ENCODE results near the gene SEMA3C. TPM values are rescaled to one million over a fixed set of nuclear protein-coding genes. Genes with fewer than 3 reads are reported as not detected.

SEMA3C gene
- total and polyA plus RNA-seq, 2 experiments from 2014 or later: 34.8 to 134 TPM

- TF ChIP-seq CTCF (IDR thresholded peaks at IDR 0.05; ENCODE audit: poor library complexity) (no peak), EZH2phosphoT487 (IDR thresholded peaks at IDR 0.05; ENCODE audit: low read depth, severe bottlenecking, unreplicated experiment) (no peak), EZH2 (IDR thresholded peaks at IDR 0.05; ENCODE audit: borderline replicate concordance) (no peak)
- H3K27ac ChIP-seq: no peak overlapping the region
- H3K9me3 ChIP-seq (ENCODE audit: low read depth): no peaks in the 10 kb centered on the region
- peaks cover 17% of the 10 kb centered on the region for H3K4me1 ChIP-seq (ENCODE audit: insufficient read depth)
- no peak overlapping the region for H2AFZ ChIP-seq
- no peaks in the 10 kb centered on the region for H3K36me3 ChIP-seq (replicated peaks; ENCODE audit: insufficient read depth, low read depth)
- no peak overlapping the region for H3K4me3 ChIP-seq
- H3K27me3 ChIP-seq: no peaks in the 10 kb centered on the region
- WGBS (ENCODE audit: low lambda C conversion rate, missing lambda C conversion rate): 75% methylated on average over 5 of the region's 5 CpGs
- H3K9me2 ChIP-seq (replicated peaks; ENCODE audit: insufficient read depth): no peaks in the 10 kb centered on the region
- H4K20me1 ChIP-seq (ENCODE audit: insufficient read depth, poor library complexity, severe bottlenecking): no peaks in the 10 kb centered on the region
- H3K79me2 ChIP-seq: no peaks in the 10 kb centered on the region
- no peak for DNase-seq (ENCODE audit: low spot score)
- H3K4me2 ChIP-seq: no peak overlapping the region
These were observed 152.1 kb downstream of the SEMA3C start for GRCh38 chr7:80766724-80767123.

GRCh38 chr7:80764132-80764531, 154.7 kb downstream of the SEMA3C start:
- Histone ChIP-seq H3K27me3 (no peaks in the 10 kb centered on the region), H3K4me3 (no peak overlapping the region), H3K36me3 (replicated peaks; ENCODE audit: insufficient read depth, low read depth) (no peaks in the 10 kb centered on the region), H4K20me1 (ENCODE audit: insufficient read depth, poor library complexity, severe bottlenecking) (no peaks in the 10 kb centered on the region), H3K9me2 (replicated peaks; ENCODE audit: insufficient read depth) (no peaks in the 10 kb centered on the region), H3K9me3 (ENCODE audit: low read depth) (no peaks in the 10 kb centered on the region), H3K27ac (no peak overlapping the region), H3K79me2 (no peaks in the 10 kb centered on the region), H3K4me1 (ENCODE audit: insufficient read depth) (no peaks in the 10 kb centered on the region), H2AFZ (no peak overlapping the region), H3K4me2 (no peak overlapping the region)
- DNase-seq (ENCODE audit: low spot score): no peak
- TF ChIP-seq CTCF (IDR thresholded peaks at IDR 0.05; ENCODE audit: poor library complexity) (no peak), EZH2phosphoT487 (IDR thresholded peaks at IDR 0.05; ENCODE audit: low read depth, severe bottlenecking, unreplicated experiment) (no peak), EZH2 (IDR thresholded peaks at IDR 0.05; ENCODE audit: borderline replicate concordance) (no peak)
- WGBS (ENCODE audit: low lambda C conversion rate, missing lambda C conversion rate): 63% methylated on average over 2 of the region's 2 CpGs

GRCh38 chr7:80763704-80764103, 155.1 kb downstream of the SEMA3C start:
- no peak overlapping the region for H3K27ac ChIP-seq
- TF ChIP-seq EZH2phosphoT487 (IDR thresholded peaks at IDR 0.05; ENCODE audit: low read depth, severe bottlenecking, unreplicated experiment) (no peak), EZH2 (IDR thresholded peaks at IDR 0.05; ENCODE audit: borderline replicate concordance) (no peak), CTCF (IDR thresholded peaks at IDR 0.05; ENCODE audit: poor library complexity) (no peak)

DNA sequence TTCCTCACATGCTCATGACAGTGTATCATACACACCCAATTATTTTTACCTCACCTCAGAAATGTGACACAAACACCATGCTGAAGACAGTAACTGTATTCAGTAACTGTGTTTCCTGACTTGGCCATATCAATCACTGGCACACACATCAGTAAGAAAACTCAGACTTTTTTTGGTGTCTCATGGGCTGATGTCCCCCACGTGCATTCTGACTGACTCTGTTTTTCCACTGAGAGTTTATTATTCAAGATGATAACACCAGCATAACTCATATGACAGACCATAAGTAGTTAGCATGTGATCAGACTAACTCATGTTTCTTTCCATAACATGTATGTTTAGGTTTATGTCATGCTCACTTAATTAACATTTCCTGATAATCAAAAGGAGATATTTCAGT, 155.6 kb downstream of the SEMA3C start:
- no peak overlapping the region for H2AFZ ChIP-seq
- no peak overlapping the region for H3K4me3 ChIP-seq
- H3K4me2 ChIP-seq: no peak overlapping the region
- H4K20me1 ChIP-seq (ENCODE audit: insufficient read depth, poor library complexity, severe bottlenecking): no peaks in the 10 kb centered on the region
- DNase-seq (ENCODE audit: low spot score): no peak
- no peak overlapping the region for H3K27ac ChIP-seq
- H3K9me2 ChIP-seq (replicated peaks; ENCODE audit: insufficient read depth): no peaks in the 10 kb centered on the region
- H3K9me3 ChIP-seq (ENCODE audit: low read depth): no peaks in the 10 kb centered on the region
- H3K79me2 ChIP-seq: no peaks in the 10 kb centered on the region
- no peaks in the 10 kb centered on the region for H3K36me3 ChIP-seq (replicated peaks; ENCODE audit: insufficient read depth, low read depth)
- WGBS (ENCODE audit: low lambda C conversion rate, missing lambda C conversion rate): 60% methylated on average over 1 of the region's 1 CpG
- TF ChIP-seq CTCF (IDR thresholded peaks at IDR 0.05; ENCODE audit: poor library complexity) (no peak), EZH2phosphoT487 (IDR thresholded peaks at IDR 0.05; ENCODE audit: low read depth, severe bottlenecking, unreplicated experiment) (no peak), EZH2 (IDR thresholded peaks at IDR 0.05; ENCODE audit: borderline replicate concordance) (no peak)
- no peaks in the 10 kb centered on the region for H3K27me3 ChIP-seq
- H3K4me1 ChIP-seq (ENCODE audit: insufficient read depth): no peaks in the 10 kb centered on the region

More at GRCh38 chr7:80763704-80764103, 155.1 kb downstream of the SEMA3C start:
- WGBS (ENCODE audit: low lambda C conversion rate, missing lambda C conversion rate): 58% methylated on average over 4 of the region's 4 CpGs
- Histone ChIP-seq H3K4me2 (no peak overlapping the region), H2AFZ (no peak overlapping the region), H3K27me3 (no peaks in the 10 kb centered on the region), H3K9me2 (replicated peaks; ENCODE audit: insufficient read depth) (no peaks in the 10 kb centered on the region), H3K9me3 (ENCODE audit: low read depth) (no peaks in the 10 kb centered on the region), H3K36me3 (replicated peaks; ENCODE audit: insufficient read depth, low read depth) (no peaks in the 10 kb centered on the region), H3K4me1 (ENCODE audit: insufficient read depth) (no peaks in the 10 kb centered on the region), H4K20me1 (ENCODE audit: insufficient read depth, poor library complexity, severe bottlenecking) (no peaks in the 10 kb centered on the region), H3K79me2 (no peaks in the 10 kb centered on the region), H3K4me3 (no peak overlapping the region)
- no peak for DNase-seq (ENCODE audit: low spot score)
